Nephron (organoid): Measurements from ENCODE around the gene OXLD1.

Experiments
- H3K27ac Mint-ChIP-seq, 3 experiments: 2 replicates each; pipeline ENCODE4 v1.8.0; 2020; ENCODE audit warnings: mixed read lengths in 3 of 3, mild to moderate bottlenecking in 2 of 3, moderate library complexity in 1 of 3
- H3K27me3 Mint-ChIP-seq: 2 replicates; pipeline ENCODE4 v1.8.0; 2021; ENCODE audit warnings: low read depth, mild to moderate bottlenecking, moderate library complexity, mixed read lengths
- H3K36me3 Mint-ChIP-seq: 2 replicates; pipeline ENCODE4 v1.8.0; 2020; ENCODE audit warnings: low read depth, mixed read lengths
- H3K4me1 Mint-ChIP-seq: 2 replicates; pipeline ENCODE4 v1.8.0; 2020; ENCODE audit warnings: mixed read lengths
- H3K4me3 Mint-ChIP-seq, 3 experiments: 2 replicates each; pipeline ENCODE4 v1.8.0; 2020; ENCODE audit warnings: mild to moderate bottlenecking in 3 of 3, mixed read lengths in 3 of 3, moderate library complexity in 2 of 3
- H3K9me3 Mint-ChIP-seq: 2 replicates; pipeline ENCODE4 v1.8.0; 2020; ENCODE audit warnings: mixed read lengths
- CTCF ChIP-seq, 3 experiments: fragments of 200-600 bp; sonication (generic); IDR thresholded peaks; one replicate each; pipeline ENCODE4 v1.5.0; 2021; ENCODE audit warnings: antibody characterized with exemption in 3 of 3; ENCODE audit not compliant: unreplicated experiment in 3 of 3

OXLD1 gene

GRCh38 chr17:81666342-81667191 is at the start of gene OXLD1, which contains the start of gene CCDC137:
Gene OXLD1, minus strand, starts transcription at chr17:81666605. Its CDS starts 28 bp downstream, at chr17:81666577.
Gene CCDC137, plus strand, starts transcription at chr17:81666737. Its CDS starts 30 bp downstream, at chr17:81666767.
- no peaks in the 10 kb centered on the region for H3K9me3 Mint-ChIP-seq
- H3K36me3 Mint-ChIP-seq = peaks cover 17% of the 10 kb centered on the region
- H3K4me3 Mint-ChIP-seq = peak within 1 kb of the TSS; percentile 92 to 95 (median 94)
- H3K4me1 Mint-ChIP-seq = peaks cover 21% of the 10 kb centered on the region
- H3K27me3 Mint-ChIP-seq = no peaks in the 10 kb centered on the region
- no peak for TF ChIP-seq CTCF (IDR thresholded peaks at IDR 0.05; ENCODE audit: unreplicated experiment in 3 of 3)
- H3K27ac Mint-ChIP-seq = peak within 1 kb of the TSS; percentile 88 to 96 (median 94)

DNA sequence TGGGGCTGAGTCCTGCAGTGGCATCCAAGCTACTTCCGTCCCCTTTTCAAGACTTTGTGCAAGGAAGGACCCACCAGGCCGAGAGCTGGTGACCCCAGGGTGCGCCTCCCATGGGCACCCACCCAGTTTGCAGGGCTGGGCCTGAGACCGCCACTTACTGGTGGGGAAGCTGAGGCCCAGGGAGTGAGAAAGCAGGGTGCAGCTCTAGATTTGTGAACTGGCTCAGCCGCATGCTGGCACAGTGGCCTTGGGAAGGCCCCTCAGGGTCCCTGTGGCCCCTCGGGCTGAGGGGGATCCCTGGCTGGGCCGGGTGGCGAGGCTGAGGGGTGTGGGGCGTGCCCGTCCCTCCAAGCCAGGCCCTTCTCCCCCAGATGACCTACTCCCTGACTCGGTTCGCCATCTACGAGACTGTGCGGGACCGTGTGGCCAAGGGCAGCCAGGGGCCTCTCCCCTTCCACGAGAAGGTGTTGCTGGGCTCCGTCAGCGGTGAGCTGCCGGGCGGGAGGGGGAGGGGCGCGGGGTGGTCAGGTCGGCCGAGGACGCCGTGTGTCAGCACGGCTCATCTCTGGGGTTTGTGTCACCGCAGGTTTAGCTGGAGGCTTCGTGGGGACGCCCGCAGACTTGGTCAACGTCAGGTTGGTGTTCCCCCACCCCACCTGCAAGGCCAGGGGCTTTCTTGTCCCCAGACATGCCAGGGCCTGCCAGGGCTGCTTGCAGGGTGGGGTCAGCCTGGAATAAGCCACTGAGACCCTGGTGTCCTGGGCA is 48.9 kb upstream of the OXLD1 start:
- Mint-ChIP-seq H3K9me3 (no peaks in the 10 kb centered on the region), H3K4me3 (no peak overlapping the region), H3K4me1 (peaks cover 14% of the 10 kb centered on the region), H3K27ac (no peak overlapping the region), H3K27me3 (peaks cover 13% of the 10 kb centered on the region), H3K36me3 (no peaks in the 10 kb centered on the region)
- no peak for TF ChIP-seq CTCF (IDR thresholded peaks at IDR 0.05; ENCODE audit: unreplicated experiment in 3 of 3)

GRCh38 chr17:81714412-81715106 is 48.2 kb upstream of the OXLD1 start:
- Mint-ChIP-seq H3K27ac (no peak overlapping the region), H3K4me1 (peaks cover 14% of the 10 kb centered on the region), H3K9me3 (no peaks in the 10 kb centered on the region), H3K4me3 (peak overlapping the region; percentile 34 to 93 (median 58)), H3K36me3 (no peaks in the 10 kb centered on the region), H3K27me3 (peaks cover 16% of the 10 kb centered on the region)
- TF ChIP-seq CTCF (IDR thresholded peaks at IDR 0.05; ENCODE audit: unreplicated experiment in 3 of 3) = no peak

DNA sequence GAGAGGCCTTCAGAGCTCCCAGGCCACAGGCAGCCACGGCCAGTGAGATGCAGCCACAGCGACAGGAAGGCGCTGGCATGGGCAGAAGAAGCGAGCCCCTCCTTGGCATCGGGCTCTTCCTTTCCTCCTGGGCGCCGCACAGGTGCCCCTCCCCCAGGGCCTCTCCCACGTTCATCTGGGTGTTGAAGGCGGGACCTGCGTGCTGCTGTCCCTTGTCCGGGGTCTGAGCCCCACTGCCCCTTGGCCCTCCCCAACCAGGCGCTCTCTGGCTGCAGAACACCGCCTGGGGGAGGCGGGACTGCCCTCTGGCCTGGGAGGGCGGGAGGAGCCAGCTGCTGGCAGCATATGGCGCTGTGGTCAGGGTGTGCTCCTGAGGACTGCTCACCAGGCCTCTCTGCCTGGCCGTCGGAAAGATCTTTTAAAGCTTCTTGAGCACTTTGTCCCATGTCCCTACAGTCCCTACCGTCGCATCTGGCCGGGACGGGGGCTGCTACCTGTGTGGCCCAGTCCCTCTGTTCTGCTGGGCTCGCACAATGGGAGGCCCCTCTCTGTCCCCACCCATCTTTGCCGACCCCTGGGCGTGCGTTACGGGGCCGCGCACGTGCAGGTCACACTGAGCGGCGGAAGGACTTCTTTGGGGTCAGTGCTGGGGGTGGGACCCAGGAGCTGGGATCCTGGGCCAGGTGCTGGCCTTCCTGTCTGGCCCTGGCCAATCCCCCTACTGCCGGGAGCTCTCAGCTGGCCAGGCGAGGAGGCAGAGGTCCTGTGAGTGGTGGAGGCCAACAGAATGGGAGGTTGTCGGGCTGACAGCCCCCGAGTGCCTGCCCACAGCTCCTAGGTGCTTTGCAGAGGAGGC is 47.4 kb upstream of the OXLD1 start:
- Mint-ChIP-seq H3K27ac (peak overlapping the region in 2 of 3 experiments; percentile 52 to 63), H3K4me1 (peaks cover 14% of the 10 kb centered on the region), H3K4me3 (peak overlapping the region; percentile 89 to 93 (median 89)), H3K36me3 (no peaks in the 10 kb centered on the region), H3K9me3 (no peaks in the 10 kb centered on the region), H3K27me3 (peaks cover 16% of the 10 kb centered on the region)
- no peak for TF ChIP-seq CTCF (IDR thresholded peaks at IDR 0.05; ENCODE audit: unreplicated experiment in 3 of 3)

GRCh38 chr17:81713004-81713555 is 46.7 kb upstream of the OXLD1 start:
- peak overlapping the region in 2 of 3 experiments; percentile 52 to 63 for H3K27ac Mint-ChIP-seq
- no peaks in the 10 kb centered on the region for H3K9me3 Mint-ChIP-seq
- TF ChIP-seq CTCF (IDR thresholded peaks at IDR 0.05; ENCODE audit: unreplicated experiment in 3 of 3) = no peak
- peaks cover 14% of the 10 kb centered on the region for H3K4me1 Mint-ChIP-seq
- no peaks in the 10 kb centered on the region for H3K36me3 Mint-ChIP-seq
- peak overlapping the region; percentile 89 to 93 (median 89) for H3K4me3 Mint-ChIP-seq
- peaks cover 16% of the 10 kb centered on the region for H3K27me3 Mint-ChIP-seq
